Stimulated activated CD4-positive, alpha-beta T cell treated with anti-CD3 and anti-CD28 coated beads, Interleukin-1b, Interleukin-23, amount 100 ng/mL, for 24 hours (primary cell): Measurements from ENCODE around the gene GLUD1.
"Not testable (repeated sequence)": the region's sequence is repeated elsewhere in the genome, so short reads cannot be mapped to it uniquely, and the experiment has no call there.

Experiments used
- DNase-seq, 4 experiments: peaks; one replicate each; pipeline ENCODE4 v3.0.0-alpha.2; 2020; ENCODE audit warnings: low read depth in 4 of 4, low spot score in 1 of 4

GLUD1 gene

GRCh38 chr10:87094373-87095235 is at the start of gene GLUD1, which contains the start of gene SHLD2:
Gene GLUD1 (minus strand): TSS chr10:87094843. CDS start chr10:87094769, 74 bp downstream.
Gene SHLD2 (plus strand): TSS chr10:87095206. CDS start chr10:87151355, 56,149 bp downstream.
- DNase-seq, result peak; percentile 64 to 87 (median 74)

GRCh38 chr10:87143109-87143418 is 48.4 kb upstream of the GLUD1 start:
- DNase-seq, result not testable (repeated sequence)

GRCh38 chr10:87142230-87143108 is 47.8 kb upstream of the GLUD1 start:
- DNase-seq, result not testable (repeated sequence)

GRCh38 chr10:87137478-87137877 is 42.8 kb upstream of the GLUD1 start:
- not testable (repeated sequence) for DNase-seq

- DNase-seq, result not testable (repeated sequence)
Measured at GRCh38 chr10:87134440-87134839, 39.8 kb upstream of the GLUD1 start.

- DNase-seq, result not testable (repeated sequence)
Measured at GRCh38 chr10:87133936-87134335, 39.3 kb upstream of the GLUD1 start.

GRCh38 chr10:87132176-87132575 is 37.5 kb upstream of the GLUD1 start:
- not testable (repeated sequence) for DNase-seq

GRCh38 chr10:87127607-87128156 is 33.0 kb upstream of the GLUD1 start:
- DNase-seq, result not testable (repeated sequence)

GRCh38 chr10:87127048-87127447 is 32.4 kb upstream of the GLUD1 start:
- DNase-seq, result not testable (repeated sequence)

- DNase-seq, result not testable (repeated sequence)
Measured at GRCh38 chr10:87123351-87123750, 28.7 kb upstream of the GLUD1 start.

GRCh38 chr10:87119029-87119428 is 24.4 kb upstream of the GLUD1 start:
- not testable (repeated sequence) for DNase-seq

- not testable (repeated sequence) for DNase-seq
Measured at GRCh38 chr10:87118122-87118521, 23.5 kb upstream of the GLUD1 start.

GRCh38 chr10:87105446-87106124 is 10.9 kb upstream of the GLUD1 start:
- no peak for DNase-seq

GRCh38 chr10:87104727-87105126 is 10.1 kb upstream of the GLUD1 start:
- not testable (repeated sequence) for DNase-seq

GRCh38 chr10:87101996-87102395 is 7.4 kb upstream of the GLUD1 start:
- DNase-seq, result no peak

- peak; percentile 34 to 61 (median 48) for DNase-seq
Measured at GRCh38 chr10:87095236-87095945, 748 bp upstream of the GLUD1 start.

- DNase-seq, result peak; percentile 35 to 72 (median 50)
Measured at GRCh38 chr10:87093632-87094372, 841 bp downstream of the GLUD1 start.

- peak in 1 of 4 experiments; percentile 12 for DNase-seq
Measured at GRCh38 chr10:87092861-87093631, 1.6 kb downstream of the GLUD1 start.
